Measurements from ENCODE around the gene YTHDF1.

- TF ChIP-seq POLR2AphosphoS5 (IDR thresholded peaks at IDR 0.05; ENCODE audit: insufficient read depth in 1 of 2, low read depth in 1 of 2): no peak
- no peak for TF ChIP-seq POLR2A (IDR thresholded peaks at IDR 0.05)
These were observed 28.4 kb downstream of the YTHDF1 start for GRCh38 chr20:63187338-63188158.

Data from vagina (tissue), 2 donors.